T-helper 1 cell treated with Interleukin-12 subunit alpha and Interleukin-12 subunit beta and Interleukin-4 antibody, amounts not matched to agents 30 ng/mL and 1 ng/mL, for 36 hours (primary cell): Measurements from ENCODE around the gene KCNIP3. TPM values are rescaled to one million over a fixed set of nuclear protein-coding genes. Genes with fewer than 3 reads are reported as not detected.
"Not testable (repeated sequence)": the region's sequence is repeated elsewhere in the genome, so short reads cannot be mapped to it uniquely, and the experiment has no call there.

Experiments
- intact Hi-C: fragments of 100-400 bp; cut with micrococcal nuclease; formaldehyde crosslinking; loops from one replicate; pipeline ENCODE4 v1.15.1; 2024
- total RNA-seq: library from RNA; stranded (reverse); gene quantifications from 2 replicates; pipeline ENCODE4 v1.2.3, GENCODE V29; 2022

KCNIP3 gene
- total RNA-seq, 1 donor from 2014 or later = not detected

DNA sequence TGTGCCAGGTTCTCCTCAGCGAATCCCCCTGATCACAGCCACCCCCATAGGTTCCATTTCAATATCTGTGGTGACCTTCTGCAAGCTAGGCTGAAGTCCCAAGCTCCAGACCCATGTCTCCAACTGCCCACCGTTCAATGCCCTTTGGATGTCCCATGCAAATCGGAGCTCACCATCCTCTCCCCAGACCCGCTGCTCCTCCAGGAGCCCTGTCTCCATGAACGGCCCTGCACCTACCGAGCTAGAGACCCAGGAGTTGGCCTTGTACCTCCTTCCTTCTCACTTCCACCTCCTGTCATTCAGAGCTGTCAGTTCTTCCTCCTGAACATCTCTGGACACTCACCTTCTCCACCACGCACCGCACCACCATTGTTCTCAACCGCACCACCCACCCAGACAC is 104.3 kb downstream of the KCNIP3 start:
- intact Hi-C loops = loop anchor here (5.0 kb wide), 2 partner anchors 324 to 326 kb away; no protein-coding TSS in a partner anchor

DNA sequence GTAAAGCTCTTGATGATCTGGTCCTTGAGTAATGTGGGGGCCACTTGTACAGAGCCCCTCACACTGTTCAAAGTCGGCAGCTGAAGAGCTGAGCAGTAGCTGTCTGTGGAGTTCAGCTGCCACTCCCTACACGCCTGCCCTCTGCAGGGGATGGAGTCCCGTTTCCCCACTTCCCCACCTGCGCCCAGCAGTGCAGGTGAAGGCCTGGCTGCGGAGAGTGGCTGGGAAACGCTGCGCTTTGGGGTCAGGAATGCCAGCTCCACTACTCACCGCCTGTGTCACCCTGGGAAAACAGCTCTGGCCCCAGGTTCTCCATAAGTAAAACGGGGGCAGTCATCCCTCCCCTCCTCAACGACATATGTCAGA is 104.8 kb downstream of the KCNIP3 start:
- intact Hi-C loops = loop anchor here (1.0 to 5.0 kb wide), 6 partner anchors 195 to 379 kb away; partner anchors contain the start of genes ZNF2 and ZNF892

DNA sequence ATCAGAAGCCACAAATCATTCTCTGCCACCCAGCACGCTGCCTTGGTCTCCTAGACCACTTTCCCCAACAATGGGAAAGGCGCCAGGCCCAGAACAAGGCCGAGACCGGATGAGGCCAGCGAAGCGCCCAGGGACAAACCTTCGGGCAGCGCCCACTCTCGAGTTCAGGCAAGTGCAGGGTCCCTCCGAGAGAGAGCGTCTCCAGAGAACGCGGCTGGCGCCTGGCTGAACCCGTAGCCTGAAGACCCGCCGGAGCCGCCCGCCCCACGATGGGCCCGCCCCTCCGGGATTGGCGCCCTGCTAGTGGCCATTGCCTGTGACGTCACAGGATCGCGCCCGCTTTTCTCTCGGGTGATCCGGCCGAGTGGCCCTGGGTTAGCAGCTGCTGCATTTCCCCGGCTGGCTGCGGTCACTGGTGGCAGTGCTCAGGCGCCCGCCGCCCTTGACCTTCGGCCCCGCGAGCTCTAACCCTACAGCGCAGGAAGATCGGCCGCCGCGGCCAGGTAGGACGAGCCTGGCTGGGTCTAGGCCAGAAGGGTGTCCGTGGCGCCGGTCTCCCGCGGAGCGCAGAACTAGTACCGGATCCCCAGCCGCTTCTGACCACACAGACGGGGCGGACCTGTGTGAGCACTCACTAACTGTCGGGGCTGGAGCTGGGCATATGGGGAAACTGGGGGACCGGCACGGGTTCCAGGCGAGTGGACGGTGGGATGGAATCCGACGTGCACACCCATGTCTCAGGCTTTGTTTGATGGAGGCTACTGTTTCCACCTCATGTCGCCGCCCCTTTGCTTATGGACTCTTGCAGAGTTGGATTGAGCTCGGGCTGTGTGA is 105.4 kb downstream of the KCNIP3 start, which contains the start of gene FAHD2A:
Gene FAHD2A (plus strand): TSS at position 339 of the 834 bp plus-strand sequence. CDS start 2,851 bp downstream, outside the sequence.
- intact Hi-C loops = loop anchor here (1.0 to 5.0 kb wide), 7 partner anchors 124 to 380 kb away; partner anchors contain the start of genes ZNF2 and ZNF892

DNA sequence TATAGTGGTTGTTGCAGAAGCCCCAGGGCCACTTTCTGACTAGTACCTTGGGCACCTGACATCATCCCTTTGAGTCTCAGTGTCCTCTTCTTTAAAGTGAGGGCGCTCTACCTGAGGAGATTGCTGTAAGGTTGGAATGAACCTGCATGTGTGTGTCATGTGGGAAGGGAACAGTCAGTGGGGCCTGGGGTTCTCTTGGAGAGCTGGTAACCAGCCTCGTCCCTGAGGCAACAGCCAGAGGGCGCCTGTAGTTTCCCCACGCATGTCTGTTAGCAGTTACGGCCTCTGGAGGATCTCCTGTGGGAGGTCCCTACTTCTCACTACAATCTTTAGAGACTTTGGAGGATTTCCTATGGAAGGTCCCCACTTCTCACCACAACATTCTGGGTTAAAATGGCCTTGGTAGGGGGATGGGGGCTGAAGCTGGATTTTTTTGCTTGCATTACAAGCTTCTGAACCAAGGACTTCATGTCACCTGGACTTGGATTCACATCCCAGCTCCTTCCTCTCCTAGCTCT is 106.1 kb downstream of the KCNIP3 start:
- intact Hi-C loops = loop anchor here (1.0 to 5.0 kb wide), 5 partner anchors 123 to 380 kb away; no protein-coding TSS in a partner anchor

DNA sequence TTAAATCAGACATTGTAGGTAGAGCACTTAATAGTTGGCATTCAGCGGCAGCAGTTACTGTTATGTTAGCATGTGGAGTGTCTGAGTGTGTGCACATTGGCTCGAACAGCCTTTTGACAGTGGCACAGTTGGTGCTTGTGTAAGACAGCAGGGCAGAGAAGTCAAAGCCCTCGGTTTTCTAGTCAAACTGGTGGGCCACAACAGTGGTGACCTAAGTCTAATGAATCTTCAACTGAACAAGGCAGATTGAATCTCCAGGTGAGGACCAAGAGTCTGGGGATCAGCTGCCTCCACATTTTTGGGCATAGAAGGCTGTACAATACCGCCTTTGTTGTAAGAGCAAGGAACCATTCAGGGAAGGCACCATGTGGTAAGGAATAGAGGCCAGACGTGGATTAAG is 106.7 kb downstream of the KCNIP3 start:
- intact Hi-C loops = loop anchor here (1.0 to 5.0 kb wide), 5 partner anchors 122 to 381 kb away; no protein-coding TSS in a partner anchor

DNA sequence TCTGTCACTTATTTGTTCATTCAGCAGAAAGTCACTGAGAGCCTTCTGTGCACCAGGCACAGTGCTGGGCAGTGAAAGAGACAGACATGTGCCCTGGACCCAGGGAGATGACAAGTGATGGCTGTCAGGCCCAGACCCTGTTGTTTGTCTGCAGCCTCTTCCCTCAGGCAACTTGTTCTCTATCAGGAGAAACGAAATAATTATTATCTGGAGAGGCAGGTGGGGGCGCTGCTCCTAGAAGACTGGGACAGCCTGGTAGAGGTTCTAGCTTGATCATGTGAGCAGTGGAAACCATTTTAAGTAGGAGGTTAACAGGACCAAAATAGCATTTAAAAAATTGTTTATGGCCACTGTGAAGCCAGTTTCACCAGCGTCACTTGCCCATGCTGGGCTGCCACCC is 107.5 kb downstream of the KCNIP3 start:
- intact Hi-C loops = loop anchor here (5.0 kb wide), 2 partner anchors 323 to 327 kb away; no protein-coding TSS in a partner anchor

DNA sequence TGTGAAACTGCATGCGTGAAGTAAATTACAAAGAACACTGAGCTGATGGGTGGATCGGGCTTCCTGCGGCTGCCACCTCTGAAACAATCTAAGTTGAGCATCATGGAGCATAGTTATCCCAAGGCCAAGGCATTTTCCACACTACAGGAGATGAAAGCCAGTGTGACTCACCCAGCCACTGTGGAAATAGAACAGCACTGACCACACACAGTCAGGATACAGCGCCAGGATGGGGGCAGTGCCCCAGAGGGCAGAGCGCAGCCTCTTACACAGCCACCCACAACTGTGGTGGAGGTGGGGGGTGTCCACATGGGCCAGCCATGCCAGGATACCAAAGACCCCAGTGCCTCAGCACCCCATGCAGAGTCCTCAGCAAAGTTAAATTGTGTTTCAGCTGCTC is 114.1 kb downstream of the KCNIP3 start:
- intact Hi-C loops = not testable (repeated sequence)

DNA sequence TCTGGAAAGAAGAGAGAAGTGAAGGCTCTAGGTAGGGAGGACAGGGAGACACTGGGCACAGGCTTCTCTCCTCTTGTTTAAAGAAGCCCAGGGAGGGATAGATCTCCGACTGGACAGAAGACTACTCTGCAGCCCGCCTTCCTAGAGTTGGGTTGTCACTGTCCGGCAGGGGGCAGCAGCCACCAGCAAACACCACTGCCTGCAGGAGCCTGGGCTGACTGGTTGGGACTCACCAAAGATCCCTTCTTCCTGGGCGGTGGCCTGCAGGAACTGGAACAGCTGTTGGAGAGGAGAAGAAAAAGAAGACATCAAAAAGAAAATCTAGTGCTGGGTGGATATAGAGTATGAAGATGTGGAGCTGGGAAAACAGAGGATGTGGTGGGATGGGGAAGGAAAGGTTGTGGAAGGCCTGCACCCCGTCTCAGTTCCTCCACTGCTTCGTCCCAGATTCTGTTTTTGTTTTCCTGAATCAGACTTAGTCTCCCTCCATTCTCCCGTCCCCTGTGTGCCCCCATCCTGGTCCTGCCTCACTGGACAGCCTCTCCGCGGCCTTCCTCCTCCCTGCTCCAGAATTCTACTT is 117.0 kb downstream of the KCNIP3 start:
- intact Hi-C loops = not testable (repeated sequence)

DNA sequence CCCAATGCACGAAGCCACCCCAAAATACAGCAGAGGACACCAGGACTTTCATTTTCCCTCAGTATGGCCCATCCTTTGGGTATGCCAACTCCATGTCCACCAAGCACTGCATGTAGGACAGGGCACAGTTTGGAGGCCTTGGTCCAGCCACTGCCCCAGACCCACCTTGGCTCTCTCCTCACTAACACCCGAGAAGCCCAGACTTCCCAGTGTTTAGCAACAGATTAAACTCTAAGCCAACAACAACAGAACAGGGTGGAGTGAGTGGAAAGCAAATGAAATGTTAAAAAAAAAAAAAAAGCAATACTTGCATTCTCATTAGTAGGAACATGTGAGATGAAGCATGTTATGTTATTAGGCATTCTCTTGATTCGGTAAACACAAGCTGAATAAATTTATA is 118.0 kb downstream of the KCNIP3 start:
- intact Hi-C loops = not testable (repeated sequence)

DNA sequence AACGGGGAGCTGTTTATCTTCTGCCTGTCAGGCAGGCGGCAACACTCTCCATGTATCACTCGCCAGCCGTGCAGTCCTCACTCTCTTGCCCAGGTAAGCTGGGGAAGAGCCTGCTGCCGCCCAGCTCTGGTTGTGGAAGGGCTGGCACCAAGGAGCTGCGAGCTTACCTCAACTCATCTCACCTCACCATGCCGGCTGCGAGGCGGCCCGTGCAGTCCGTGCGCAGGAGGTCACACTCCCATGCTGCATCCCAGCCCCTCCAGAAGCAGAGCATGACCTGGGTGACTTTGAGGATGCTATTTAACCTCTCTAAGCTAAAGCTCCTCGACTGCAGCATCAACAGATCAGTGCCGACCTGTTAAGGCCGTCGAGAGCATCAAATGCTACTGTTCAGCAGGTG is 118.4 kb downstream of the KCNIP3 start:
- intact Hi-C loops = not testable (repeated sequence)

DNA sequence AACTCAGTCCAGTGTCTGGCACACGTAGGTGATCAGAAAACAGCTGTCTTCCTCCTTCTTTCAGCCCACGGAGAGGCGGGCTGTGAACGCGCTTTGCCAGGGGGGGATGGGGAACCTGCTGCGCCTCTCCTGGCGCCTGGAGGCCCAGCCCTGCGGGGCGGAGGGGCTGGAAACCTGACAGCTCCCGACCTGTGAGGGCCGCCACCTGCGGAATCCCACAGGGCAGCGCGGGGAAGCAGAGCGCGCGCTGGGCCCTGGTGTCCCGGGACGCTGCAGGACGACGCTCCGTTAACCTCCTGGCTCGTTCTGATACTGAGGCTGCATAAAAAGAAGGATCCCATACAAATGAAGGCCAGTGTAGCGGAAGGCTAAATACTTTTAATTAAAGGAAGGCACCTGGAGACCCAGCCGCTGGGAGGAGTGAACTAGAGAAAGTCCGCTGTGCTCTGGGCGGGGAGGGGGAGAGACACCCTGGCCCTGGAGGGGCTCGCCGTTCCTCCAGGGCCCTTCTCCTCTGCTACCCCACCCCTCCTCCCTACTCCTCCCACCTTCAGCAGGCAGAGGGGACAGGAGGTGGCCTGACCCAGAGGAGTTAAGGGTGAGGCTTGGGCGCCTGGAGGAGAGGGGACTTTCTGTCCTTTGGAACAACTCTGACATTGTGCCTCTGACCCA is 130.2 kb downstream of the KCNIP3 start:
- intact Hi-C loops = not testable (repeated sequence)

DNA sequence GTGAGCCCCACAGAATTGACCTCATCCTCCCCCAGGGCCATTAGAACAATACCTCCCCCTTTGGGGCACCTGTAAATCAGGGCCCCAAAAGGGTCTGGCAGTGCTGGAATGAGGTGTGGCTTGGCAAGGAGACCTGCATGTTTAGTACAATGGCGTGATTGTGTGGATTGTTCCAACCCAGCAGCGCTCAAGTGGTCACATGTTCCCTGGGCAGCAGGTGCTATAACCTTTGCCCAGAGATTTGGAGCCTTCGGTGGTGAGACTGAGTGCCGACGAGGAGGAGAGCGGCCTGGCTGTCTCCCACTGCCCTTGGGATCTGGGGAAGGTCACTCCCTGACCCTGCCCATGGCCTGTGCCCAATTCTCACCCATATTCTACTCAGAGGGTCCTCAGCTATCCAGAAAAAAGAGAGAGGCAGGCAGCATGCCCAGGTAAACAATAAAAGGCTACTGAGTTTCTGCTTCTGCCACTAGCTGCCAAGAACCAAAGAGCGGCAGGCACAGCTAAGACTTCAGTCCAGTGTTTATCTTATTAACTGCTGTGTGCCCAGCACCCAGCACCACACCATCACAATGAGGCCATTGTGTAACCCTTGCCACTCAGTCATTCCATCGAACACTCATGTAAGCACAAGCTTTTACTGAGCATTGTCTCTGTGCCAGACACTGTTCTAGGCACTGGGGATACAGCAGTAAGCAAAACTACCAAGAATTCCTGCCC is 132.8 kb downstream of the KCNIP3 start:
- intact Hi-C loops = not testable (repeated sequence)

DNA sequence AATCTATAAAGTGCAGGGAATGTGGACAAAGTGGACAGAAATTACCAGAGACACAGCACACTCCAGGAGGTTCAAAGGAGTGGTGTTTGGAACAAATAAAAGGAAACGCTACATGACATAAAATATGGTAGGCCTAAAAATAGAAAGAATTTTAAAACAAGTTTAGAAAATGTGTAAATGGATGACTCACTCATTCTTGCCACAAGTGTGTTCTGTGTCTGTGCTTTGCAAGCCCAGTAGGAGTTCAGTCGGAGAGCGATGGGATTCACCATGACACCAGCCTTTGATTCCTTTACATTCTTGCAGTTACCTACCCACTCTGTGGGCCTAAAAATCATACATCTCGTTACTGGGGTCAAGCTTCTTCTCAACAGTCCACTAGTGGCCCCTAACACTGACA is 136.2 kb downstream of the KCNIP3 start:
- intact Hi-C loops = not testable (repeated sequence)

DNA sequence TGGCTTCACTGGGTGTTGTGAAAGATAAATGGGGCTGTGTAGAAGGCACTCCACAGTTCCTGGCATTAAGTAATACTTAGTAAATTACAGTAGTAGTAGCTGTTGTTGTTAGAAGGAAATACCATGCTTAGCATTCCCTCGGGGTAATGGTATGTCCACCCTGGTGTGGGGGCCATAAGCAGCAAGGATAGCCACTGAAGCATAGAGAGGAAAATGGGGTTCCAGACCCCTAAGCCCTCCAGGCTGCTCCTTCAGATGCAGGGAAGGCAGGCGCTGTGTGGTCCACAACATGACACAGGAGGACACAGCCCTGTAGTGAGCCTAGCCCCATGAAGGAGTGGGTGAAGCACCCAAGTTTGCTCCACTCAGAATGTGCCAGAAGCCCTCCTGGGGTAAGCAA is 136.8 kb downstream of the KCNIP3 start:
- intact Hi-C loops = not testable (repeated sequence)

DNA sequence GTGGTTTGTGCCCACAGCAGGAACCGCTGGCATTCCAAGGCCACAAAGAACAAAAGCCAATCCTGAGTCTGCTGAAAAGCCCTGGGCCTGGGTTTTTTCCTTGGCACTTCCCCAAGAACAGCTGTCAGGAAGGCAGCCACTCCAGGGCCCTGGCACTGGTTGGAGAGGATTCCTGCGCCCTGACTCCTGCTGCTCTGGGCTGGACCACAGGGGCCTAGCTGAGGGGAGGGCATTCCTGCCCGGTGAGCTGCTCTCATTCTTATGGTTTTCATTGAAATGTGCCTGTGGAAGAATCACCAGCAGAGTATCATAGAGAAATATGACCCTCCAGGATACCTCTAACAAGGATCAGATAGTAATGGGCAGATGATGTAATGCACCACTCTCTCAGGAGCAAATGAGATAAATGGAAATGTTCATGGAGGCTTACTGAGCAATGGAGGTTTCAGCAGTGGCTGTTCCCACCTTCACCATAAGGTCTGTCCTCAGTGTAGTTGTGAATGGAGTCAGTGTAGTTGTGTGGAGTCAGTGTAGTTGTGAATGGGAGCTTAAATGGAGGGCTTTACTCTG is 137.4 kb downstream of the KCNIP3 start:
- intact Hi-C loops = not testable (repeated sequence)

DNA sequence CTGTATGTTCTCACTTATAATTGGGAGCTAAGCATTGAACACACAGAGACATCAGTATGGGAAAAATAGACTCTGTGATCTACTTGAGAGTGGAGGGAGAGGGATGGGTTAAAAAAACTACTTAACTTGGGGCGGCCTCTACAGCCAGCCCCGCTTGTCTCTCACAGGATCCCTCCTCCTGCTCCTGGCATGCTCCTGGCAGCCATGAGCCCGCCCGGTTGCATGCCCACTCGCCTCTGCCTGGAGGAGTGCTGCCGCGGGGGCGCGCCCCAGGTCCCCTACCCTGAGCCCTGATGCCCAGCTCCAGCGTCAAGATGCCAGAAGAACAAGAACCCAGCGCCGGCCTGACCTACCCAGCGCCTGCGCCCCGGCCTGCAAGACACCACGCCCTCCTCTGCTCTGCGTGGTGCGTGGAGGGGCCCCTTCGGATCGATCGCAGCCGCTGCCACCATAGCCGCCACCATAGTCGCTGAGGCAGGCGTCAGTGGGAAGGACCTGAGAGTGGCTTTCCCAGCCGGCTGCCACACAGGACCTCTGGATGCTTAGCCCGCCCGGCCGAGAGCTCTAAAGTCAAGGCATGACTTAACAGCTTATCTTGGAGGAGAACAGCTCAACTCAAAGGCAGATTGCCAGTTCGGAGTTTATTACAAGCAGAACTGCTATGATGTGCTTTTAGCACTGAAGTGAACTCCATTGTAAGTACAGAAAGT is 138.2 kb downstream of the KCNIP3 start:
- intact Hi-C loops = not testable (repeated sequence)
